Gastroesophageal sphincter (tissue), 3 donors: ENCODE results near the gene HS3ST2.

Experiments used
- CTCF ChIP-seq, 4 experiments: fragments of 200-600 bp in 2 of 4; fragments of 450-650 bp in 2 of 4; sonication (generic) in 1 of 4; IDR thresholded peaks; one replicate each; pipeline ENCODE4 v1.5.1; 2017 to 2019; ENCODE audit warnings: antibody characterized with exemption in 4 of 4, mild to moderate bottlenecking in 2 of 4, moderate library complexity in 2 of 4
- EP300 ChIP-seq: sonication (generic); formaldehyde crosslinking; IDR thresholded peaks from one replicate; pipeline ENCODE4 v1.6.1; 2017; ENCODE audit warnings: antibody characterized with exemption, mild to moderate bottlenecking
- POLR2A ChIP-seq, 2 donors: fragments of 450-650 bp; IDR thresholded peaks; one replicate each; pipeline ENCODE4 v1.6.1; 2017; ENCODE audit warnings: antibody characterized with exemption in 2 of 2, mild to moderate bottlenecking in 2 of 2, moderate library complexity in 1 of 2
- POLR2AphosphoS5 ChIP-seq: sonication (generic); formaldehyde crosslinking; IDR thresholded peaks from one replicate; pipeline ENCODE4 v1.6.1; 2017; ENCODE audit warnings: antibody characterized with exemption

GRCh38 chr16:22888791-22889190 lies 74.8 kb downstream of the HS3ST2 start:
- no peak for TF ChIP-seq POLR2A (IDR thresholded peaks at IDR 0.05)
- no peak for TF ChIP-seq POLR2AphosphoS5
- TF ChIP-seq CTCF (IDR thresholded peaks at IDR 0.05), result no peak
- no peak for TF ChIP-seq EP300
